ENCODE measurements around the gene CLSTN3.
"Not testable (repeated sequence)": the region's sequence is repeated elsewhere in the genome, so short reads cannot be mapped to it uniquely, and the experiment has no call there.

The CLSTN3 gene

DNA sequence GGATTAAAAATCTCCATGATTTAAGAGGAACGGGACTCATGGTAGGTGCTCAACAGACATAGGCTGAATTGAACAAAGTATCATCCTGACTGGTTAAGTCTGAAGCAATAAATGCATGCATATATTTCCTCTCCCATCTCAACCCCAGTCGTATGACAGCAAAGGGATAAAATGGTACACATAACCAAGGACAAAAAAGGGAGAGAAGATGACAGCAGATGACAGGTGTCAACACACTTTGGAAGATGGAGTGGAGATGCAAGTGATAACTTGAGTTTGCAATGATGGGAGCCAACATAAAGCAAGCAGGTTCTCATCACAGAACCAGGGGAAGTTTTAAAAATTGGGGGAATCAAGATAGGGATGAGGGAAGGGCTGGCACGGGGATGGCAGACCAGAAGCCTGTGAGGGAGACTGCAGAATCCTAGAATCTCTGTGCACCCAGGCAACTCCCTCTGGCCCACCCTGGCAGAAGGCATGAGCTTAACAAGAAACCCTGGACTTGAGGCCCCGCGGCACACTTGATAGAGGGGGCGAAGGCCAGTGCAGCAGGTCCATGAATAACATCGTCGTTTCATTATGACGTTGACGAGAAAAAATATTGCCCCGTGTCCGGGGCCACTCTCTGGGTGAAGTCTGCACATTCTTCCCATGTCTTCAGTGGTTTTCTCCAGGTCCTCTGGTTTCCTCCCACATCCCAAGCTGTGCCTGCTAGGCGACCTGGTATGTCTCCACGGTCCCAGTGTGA is 26.2 kb upstream of the CLSTN3 start:
- no peak for DNase-seq (ENCODE audit: low spot score)

DNA sequence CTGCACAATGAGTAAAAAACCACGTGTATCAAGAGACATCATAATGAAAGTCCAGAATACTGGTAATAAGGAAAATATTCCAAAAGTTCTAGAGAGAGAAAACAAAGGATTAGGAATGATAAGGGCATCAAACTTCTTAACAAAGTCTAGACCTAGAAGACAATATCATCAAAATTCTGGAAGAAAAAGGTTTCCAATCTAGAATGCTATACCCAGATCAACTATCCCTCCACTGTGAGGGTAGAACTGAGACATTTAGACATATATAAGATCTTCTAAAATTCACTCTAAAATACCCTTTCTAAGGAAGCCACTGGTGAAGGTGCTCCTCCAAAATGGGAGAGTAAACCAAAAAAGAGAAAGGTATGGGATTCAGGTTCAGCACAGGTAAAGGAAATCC is 24.1 kb upstream of the CLSTN3 start:
- no peak for DNase-seq (ENCODE audit: low spot score)

DNA sequence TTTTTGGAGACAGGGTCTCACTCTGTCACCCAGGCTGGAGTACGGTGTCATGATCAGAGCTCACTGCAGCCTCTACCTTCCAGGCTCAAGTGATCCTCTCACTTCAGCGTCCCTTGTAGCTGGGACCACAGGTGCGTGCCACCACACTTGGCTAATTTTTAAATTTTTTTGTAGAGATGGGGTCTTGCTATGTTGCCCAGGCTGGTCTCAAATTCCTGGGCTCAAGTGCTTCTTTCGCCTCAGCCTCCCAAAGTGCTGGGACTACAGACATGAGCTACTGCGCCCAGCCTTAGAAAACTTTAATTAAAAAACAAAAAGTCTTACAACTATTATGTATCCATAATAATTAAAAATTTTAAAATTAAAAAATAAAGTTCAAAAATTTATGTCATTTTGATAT is 23.0 kb upstream of the CLSTN3 start:
- not testable (repeated sequence) for DNase-seq (ENCODE audit: low spot score)

DNA sequence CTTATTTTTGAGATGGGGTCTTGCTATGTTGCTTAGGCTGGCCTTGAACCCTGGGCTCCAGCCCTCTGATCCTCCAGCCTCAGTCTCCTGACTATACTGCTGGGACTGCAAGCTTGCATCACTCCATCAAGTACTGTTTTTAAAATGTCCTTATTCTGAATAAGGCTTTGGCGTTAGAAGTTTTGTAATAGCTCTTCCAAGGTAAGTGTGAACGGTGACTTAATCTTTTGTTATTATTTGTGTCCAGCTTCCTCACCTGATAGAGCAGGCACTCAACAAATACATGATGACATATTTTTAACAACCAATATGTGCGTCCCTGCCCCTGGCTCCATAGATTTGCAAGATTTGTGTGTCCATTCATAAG is 22.6 kb upstream of the CLSTN3 start:
- peak; percentile 21 for DNase-seq (ENCODE audit: low spot score)

DNA sequence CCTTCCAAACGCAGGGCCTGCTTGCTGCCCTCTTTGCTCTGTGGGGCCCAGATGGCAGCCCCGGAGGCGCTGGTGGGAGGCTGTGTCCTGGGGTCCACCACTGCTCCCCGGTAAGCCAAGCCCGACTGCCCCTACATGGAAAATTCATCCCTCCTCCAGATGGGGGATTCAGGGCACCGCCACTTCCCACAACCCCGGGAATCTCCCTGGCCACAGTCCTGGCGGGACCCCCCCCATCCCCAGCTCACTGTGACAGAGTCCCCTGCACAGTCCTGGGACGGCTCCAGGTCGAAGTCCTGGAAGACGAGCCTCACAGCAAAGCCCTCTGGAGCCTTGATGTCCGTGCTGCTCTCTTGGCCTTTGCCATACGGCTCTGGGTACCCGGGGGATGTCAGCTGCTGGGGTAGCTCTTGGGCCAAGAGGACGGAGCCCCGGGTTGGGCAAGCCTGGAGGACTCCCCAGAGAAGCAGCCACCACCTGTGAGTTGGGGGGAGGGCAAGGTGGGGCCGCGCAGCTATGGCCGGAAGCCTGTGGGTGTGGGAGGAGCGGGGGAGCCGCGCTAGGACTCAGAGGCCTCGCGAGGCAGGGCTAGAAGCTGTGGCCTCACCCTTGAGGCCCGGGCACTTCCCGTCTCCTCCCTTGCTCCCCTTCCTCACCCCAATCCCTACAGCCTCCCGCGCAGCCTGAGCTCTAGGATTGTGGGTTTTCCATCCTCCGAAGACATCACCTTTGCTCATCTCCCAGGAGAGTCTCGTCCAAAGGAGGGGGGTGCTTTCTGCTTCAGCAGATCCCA is 22.0 kb upstream of the CLSTN3 start:
- peak; percentile 88 for DNase-seq (ENCODE audit: low spot score)

DNA sequence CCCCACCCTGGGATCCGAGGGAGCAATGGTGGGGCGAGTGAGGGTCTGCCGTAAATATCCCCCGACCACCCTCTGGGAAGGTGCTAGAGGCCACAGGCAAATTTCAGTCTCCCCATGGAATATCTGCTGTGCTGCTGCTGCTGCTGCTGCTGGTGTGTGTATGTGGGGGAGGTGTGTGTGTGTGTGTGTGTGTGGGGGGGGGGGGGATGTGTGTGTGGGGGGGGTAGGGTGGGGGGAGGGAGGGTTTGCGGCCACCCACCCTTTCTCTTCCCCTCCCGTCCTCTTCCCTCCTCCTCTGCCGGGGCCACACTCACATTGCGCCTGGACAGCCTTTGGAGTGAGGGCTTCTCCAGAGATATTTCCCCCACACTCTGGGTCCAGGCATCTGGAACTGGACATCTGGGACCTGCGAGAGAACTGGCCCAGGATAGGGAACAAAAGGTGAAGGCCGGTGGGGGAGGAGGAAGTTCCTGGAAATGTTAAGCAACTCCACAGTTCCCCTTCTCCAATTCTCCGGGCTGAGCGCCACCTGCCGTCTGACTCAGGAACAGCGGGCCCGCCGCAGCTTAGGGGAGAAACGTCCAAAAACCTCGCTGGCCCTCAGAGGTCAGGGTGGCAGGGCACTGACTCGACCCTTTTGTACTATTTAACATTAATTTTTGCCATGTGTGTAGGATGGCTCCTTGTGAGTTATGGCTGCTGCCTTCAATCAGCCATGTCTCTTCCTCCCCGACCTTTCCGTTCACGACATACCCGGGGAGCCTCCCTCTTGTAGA is 21.2 kb upstream of the CLSTN3 start, which contains the start of gene C1RL:
Gene C1RL, minus strand, starts transcription at position 419 of the 776 bp plus-strand sequence. Its CDS starts 34 bp downstream, at position 385.
- DNase-seq (ENCODE audit: low spot score), result peak; percentile 87

DNA sequence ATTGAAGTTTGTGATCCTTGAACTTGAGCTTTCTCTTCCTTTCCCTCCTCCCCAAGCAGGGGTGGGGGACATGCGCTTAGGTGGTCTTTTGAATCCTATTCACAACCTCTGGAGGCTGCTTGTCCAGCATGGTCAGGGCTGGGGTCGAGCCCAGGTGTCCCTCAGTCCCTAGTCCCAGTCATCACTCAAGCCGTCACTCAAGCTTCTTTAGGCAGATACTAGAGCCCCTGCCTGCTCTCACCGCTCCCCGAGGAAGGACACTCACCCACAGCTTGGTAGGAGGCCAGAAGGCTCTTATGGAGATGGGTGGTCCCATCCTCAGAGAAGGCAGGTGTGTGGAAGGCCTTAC is 20.6 kb upstream of the CLSTN3 start:
- DNase-seq (ENCODE audit: low spot score), result no peak

DNA sequence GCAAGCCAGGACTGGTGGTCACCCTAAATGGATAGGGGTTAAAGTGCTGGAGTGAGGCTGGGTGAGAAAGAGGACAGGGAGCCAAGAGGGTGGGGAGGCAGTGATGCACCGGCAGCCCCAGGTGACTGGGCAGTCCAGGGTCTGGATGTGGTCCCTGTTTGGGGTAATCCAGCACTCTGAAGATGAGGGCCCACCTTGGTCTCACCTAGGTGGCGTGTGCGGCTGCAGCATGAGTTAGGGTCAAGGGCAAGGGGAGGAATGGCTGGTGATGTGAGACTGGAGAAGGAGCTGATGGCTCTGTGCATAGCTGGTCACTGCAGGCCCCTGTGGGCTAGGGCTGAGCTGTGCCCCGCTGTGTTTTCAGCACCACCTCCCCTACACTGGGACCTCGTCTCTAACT is 19.5 kb upstream of the CLSTN3 start:
- no peak for DNase-seq (ENCODE audit: low spot score)

DNA sequence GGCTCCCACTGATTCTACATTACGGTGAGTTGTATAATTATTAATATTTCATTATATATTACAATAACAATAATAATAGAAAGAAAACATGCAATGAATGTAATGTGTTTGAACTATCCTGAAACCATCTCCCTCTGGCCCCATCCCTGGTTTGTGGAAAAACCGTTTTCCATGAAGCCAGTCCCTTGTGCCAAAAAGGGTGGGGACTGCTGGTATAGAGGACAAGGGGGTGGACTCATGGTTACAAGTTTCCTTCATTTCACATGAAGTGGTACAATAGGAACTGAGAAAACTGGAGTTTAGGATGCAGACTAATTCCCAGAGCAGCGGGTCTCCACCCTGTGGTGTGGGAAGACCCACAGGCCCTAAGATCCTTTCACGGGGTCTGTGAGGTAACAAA is 18.1 kb upstream of the CLSTN3 start:
- no peak for DNase-seq (ENCODE audit: low spot score)

DNA sequence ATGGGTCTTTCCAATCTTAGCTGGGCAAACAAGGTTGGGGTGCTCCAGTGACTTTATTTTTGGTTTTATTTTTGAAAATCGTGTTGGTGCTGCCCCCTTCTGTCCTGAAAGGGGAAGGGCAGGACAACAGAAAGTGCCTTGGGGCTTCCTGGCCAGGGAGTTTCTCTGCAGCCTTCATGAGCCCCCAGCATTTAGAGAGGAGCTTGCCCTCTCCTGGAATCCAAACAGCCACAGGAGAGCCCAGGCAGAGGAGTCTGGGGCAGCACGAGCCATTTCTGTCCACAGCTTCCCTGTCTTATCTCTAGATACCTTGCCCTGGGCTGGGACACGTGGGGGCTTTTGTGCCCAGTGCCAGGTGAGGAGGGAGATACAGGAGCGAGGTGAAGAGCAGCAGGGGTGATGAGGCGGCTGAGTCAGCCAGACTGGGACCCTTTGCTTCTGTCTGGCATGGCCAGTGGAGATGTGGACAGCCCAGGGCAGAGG is 16.7 kb upstream of the CLSTN3 start:
- peak; percentile 45 for DNase-seq (ENCODE audit: low spot score)

DNA sequence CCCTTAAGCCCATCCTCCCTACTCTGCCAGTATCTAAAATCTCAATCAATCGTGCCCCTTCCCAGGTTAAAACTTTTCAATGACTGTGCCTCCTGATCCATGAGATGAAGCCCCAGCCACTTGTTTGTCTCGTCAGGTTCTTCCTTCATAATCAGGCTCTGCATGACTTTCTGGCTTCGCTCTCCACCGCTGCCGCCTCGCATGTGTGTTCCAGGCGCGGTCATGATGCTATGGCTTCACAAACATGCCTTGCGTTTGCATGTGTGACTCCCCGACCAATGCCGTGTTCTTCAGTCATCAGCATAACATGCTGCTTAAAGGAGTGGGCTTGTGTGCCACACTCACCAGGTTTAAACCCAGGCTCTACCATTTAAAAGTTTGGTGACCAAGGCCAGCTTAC is 16.2 kb upstream of the CLSTN3 start:
- no peak for DNase-seq (ENCODE audit: low spot score)

DNA sequence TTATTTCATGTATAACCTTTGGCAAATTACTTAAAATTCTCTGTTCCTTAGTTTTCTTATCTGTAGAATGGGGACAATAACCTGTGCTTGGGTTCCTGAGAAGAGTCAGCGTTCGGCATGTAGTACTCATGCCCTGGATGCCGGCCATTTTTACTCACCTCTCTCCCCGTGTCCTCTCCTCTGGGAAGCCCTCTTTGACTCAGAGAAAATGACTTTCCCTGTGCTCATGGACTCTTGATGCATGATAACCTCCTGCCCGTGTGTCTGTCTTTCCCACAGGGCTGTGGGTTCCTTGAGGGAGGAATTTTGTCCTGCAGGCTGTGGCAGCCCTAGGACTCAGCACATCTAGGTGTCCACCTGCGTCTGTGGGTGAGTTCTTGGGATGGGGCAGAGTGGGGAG is 15.3 kb upstream of the CLSTN3 start:
- DNase-seq (ENCODE audit: low spot score), result no peak

DNA sequence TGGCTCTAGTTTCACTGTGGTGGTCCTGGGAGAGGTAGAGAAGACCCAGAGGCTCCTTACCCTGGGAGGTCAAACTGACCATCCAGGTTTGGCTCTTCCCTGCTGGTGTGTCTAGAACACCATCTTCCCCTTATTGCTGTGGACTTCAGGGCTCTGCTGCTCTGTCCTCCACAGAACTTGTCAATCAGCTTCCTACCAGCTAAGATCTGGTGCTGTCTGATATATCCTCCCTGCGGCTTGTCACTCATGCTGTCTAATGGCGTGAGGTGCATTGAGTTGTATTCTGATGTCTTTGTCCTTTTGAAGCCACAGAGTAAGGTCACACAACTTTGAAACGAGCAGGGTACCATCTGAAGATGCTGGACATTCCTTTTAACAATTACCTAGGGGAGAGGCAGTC is 14.0 kb upstream of the CLSTN3 start:
- no peak for DNase-seq (ENCODE audit: low spot score)

DNA sequence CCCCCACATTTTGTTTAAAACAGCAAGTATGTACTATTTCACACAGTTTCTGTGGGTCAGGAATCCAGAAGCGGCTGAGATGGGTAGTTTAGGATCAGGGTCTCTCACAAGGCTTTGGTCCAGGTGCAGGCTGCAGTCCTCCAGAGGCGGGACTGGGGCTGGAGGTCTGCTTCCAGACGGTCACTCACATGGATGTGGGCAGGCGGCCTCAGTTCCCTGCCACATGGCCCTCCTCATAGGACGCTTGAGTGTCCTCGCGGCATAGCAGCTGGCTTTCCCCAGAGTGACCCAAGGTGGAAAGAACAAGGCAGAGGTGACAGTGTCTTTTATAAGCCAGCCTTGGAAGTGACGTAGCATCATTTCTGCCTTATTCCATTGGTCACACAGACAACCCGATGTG is 13.3 kb upstream of the CLSTN3 start:
- DNase-seq (ENCODE audit: low spot score), result no peak

DNA sequence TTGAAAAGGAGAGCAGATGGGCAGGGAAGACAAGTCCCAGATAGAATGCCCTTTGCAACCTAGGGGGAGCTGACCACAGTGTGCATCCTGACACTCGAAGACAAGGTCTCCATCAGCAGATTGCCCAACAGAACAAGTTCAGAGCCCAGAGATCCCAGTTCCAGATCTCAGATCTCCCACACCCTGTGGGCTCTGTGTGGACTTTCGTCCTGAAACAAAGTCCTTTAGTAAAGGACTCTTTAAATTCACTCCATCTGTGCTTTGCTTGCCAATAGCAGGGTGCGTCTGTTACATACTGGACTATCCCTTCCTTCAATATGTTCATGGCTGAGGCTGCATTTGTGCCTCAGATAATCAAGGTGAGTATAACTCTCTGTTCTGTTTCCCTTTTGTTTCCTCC is 12.5 kb upstream of the CLSTN3 start:
- DNase-seq (ENCODE audit: low spot score), result no peak

DNA sequence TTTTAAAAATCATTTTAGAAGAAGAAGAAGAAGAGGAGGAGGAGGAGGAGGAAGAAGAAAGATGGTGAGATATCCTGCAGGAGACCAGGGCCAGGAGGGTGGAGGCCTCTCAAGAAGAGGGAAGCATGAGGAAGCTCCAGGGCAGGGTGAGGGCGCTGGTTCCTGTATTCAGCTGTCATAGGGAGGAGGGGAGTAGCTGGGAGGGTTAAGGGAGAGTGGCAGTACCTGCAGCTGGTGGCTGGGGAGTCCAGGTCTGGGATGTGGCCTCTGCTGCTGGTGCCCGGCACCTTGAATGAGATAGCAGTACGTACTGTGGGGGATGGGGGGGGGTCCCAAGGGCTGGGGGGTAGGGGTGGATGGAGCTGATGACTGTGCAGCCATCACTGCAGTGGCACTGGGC is 11.3 kb upstream of the CLSTN3 start:
- no peak for DNase-seq (ENCODE audit: low spot score)

DNA sequence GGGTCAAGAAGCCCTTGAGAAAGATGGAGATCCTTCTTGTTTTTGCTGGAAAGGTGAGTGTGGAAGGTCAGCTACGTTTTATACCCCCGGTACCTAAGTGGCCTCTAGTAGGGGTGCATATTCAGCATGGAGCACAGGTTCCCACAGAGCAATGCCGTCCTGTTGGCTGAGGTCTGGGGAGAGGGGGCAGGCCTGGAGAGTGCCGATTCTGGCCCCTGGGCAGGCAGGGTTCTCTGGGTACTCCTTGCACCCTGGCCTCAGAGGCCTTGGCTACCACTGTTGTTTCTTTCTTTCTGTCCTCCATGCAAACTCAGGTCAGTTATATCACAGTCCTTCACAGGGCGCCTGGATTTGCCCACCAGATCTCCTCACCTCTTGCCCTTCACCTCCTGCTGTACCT is 10.0 kb upstream of the CLSTN3 start:
- DNase-seq (ENCODE audit: low spot score), result no peak

DNA sequence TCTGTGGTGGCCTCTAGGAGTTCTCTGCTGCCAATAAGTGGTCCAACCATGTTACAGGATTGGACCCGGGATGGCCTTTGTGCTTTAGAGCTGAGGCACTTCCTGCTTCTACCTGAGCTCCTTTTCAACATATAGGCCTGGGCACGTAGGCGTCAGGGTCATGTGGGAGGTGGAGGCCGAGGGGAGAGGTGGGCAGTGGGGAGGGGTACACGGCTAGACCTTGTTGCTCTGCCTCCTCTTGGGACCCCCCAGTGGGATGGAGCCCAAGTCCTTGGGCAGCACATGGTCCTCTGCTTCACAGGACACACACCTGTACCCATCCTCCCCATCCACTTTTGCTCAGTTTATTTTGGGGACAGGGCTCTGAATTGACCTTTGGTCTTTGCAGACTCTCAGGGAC is 8.8 kb upstream of the CLSTN3 start:
- DNase-seq (ENCODE audit: low spot score), result no peak

DNA sequence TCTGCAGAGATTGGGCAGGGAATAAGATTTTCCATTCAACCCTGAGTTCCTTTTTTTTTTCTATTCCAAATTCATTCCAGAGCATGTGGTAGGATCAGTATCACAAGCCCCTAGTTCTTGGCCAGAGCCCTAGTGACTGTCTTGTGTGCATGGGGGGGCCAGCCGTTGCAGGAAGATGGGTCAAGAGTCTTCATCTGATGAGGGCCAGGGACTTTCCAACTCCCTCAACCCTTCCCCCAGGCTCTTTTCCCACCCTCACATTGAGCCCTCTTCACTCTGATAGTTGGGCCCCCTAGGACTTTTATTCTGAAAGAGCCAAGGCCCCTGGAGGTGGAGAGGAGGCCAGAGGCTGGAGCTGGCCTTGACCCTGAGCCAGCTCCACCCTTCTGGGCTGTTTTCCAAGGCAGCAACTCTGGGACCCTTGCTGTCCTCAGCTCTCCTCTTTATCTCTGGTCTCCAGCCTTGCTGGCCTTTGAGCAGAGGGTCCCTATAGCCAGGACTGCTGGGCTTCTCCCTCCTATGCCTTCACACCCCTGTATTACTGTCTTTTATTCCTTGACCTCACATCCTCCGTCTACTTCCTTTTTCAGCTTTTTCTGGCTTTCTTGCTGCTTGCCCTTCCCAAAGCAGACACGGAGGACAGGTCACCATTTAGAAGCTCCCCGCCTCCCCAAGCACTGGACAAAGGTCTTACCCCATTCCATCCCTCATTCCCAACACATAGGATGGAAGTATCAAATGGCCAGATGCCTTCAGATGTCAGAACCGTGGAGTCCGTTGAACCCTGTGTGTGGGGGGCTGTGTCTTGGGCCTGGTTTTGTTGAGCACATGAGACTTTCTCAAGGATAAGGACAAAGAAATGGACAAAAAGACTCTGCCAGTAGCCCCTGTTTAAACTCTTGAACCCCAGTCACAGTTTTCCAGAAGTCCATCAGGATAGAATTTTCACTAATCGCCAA is 7.1 kb upstream of the CLSTN3 start:
- DNase-seq (ENCODE audit: low spot score), result no peak

DNA sequence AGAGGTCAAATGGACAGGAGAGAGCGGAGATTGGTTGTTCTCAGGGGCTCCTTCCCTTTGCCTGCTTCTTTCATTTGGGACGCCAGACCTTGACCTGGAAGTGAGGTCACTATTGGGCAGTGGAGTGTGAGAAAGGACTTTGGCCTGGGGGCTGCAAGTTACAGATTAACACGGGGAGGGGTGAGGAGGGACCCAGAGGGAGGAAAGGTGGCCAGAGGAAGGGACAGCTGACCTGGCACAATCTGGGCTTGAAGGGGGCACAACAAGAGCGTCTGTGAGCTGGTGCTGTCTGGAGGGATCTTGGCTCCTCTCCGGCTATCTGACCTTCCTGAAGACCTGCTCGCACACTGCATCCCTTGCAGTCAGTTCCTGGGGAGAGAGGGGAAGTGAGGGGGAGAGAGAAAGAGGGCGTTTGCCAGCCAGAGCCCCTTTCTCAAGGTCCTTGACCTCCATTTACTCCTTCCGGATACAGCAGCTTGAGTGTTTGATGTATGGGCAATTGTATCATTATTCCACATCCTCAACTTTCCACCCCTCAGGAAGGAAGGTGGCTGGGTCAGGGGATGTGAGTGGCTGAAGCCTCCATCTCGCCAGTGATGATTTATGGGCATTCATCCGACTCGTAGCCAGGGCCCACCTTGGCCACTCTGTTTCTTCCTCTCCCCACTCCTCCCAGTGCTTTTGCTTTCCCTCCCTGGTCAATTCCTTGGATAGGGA is 6.2 kb upstream of the CLSTN3 start:
- DNase-seq (ENCODE audit: low spot score), result no peak

DNA sequence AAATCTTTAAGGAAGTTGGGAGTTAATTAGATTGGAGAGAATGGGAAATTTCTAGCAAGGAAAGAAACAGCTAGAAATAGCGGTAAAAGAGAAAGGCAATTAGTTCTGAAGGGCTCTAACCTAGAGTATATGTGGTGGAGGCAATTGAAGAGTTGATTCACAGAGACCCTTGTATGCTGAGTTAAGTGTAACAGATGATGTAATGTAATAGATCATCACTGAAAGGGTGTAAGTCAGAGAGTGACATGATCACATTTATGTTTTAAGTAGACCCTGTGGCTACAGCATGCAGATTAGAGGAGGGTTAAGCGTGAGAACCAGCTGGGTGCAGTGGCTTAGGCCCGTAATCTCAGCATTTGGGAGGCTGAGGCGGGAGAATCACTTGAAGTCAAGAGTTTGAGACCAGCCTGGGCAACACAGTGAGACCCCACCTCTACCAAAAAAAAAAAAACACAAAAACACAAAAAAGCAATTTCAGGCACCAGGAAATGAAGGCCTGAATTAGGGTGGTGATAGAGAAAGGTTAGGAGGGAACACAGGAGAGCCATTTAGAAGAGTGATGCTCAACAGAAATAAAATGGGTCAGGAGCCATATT is 4.4 kb upstream of the CLSTN3 start:
- DNase-seq (ENCODE audit: low spot score), result no peak
